Left lung (tissue), 10 donors: Measurements from ENCODE around the gene BCL11A. TPM values are rescaled to one million over a fixed set of nuclear protein-coding genes. Genes with fewer than 3 reads are reported as not detected.

Source experiments
- ATAC-seq: fragments of 200-7000 bp; cut with Tn5 transposase; one replicate; pipeline ENCODE4 v1.9.1; 2020; ENCODE audit warnings: moderate library complexity
- DNase-seq, 4 donors: peaks; one replicate each; pipeline ENCODE4 v3.0.0-alpha.2; 2013 to 2020
- H3K27ac ChIP-seq, 2 donors: fragments of 200-600 bp; sonication (generic) in 1 of 2; one replicate each; pipeline versions ENCODE4 v1.5.0 to v1.8.0; 2020 to 2021
- H3K27me3 ChIP-seq, 2 donors: fragments of 200-600 bp; sonication (generic) in 1 of 2; one replicate each; pipeline versions ENCODE4 v1.5.0 to v1.8.0; 2020 to 2021
- H3K36me3 ChIP-seq, 2 donors: fragments of 200-600 bp; sonication (generic) in 1 of 2; one replicate each; pipeline versions ENCODE4 v1.5.0 to v1.8.0; 2020 to 2021
- H3K4me1 ChIP-seq, 2 donors: fragments of 200-600 bp; one replicate each; pipeline ENCODE4 v1.8.0; 2021
- H3K4me3 ChIP-seq, 2 donors: fragments of 200-600 bp; sonication (generic) in 1 of 2; one replicate each; pipeline versions ENCODE4 v1.5.0 to v1.8.0; 2020 to 2021; ENCODE audit warnings: mild to moderate bottlenecking in 1 of 2
- H3K9me3 ChIP-seq, 2 donors: fragments of 200-600 bp; sonication (generic) in 1 of 2; one replicate each; pipeline versions ENCODE4 v1.5.0 to v1.8.0; 2020 to 2021
- intact Hi-C, 2 donors: fragments of 100-400 bp; cut with DNase I; formaldehyde crosslinking; loops; one replicate each; pipeline versions ENCODE4 v1.11.2 to v1.14.2; 2022
- polyA plus RNA-seq, 6 donors: library from polyadenylated mRNA; unstranded; fragments of 120-200 nt; gene quantifications; one replicate each; pipeline ENCODE4 v1.2.1, GENCODE V29; 2013; ENCODE audit not compliant: insufficient read length in 6 of 6
- total RNA-seq, 2 donors: library from RNA; stranded (reverse); fragmentation: NEBNext Ultra II Directional; extraction: Animal tissue kit (Norgen Biotek cat#: 25700); gene quantifications; one replicate each; pipeline ENCODE4 v1.2.1, GENCODE V29; 2021
- TF ChIP-seq, protein P1 (sequence below), 2 donors: fragments of 200-600 bp; sonication (generic) in 1 of 2; IDR thresholded peaks; one replicate each; pipeline versions ENCODE4 v1.5.0 to v1.8.0; 2021; ENCODE audit warnings: antibody characterized with exemption in 2 of 2
- donor health status: DM: no; HTN: yes; CAD: no.
- donor health status: DM: no; HTN: no; CAD: no.

BCL11A gene
- total and polyA plus RNA-seq, 8 donors = 4.0 to 33.5 (median 24.9) TPM

DNA sequence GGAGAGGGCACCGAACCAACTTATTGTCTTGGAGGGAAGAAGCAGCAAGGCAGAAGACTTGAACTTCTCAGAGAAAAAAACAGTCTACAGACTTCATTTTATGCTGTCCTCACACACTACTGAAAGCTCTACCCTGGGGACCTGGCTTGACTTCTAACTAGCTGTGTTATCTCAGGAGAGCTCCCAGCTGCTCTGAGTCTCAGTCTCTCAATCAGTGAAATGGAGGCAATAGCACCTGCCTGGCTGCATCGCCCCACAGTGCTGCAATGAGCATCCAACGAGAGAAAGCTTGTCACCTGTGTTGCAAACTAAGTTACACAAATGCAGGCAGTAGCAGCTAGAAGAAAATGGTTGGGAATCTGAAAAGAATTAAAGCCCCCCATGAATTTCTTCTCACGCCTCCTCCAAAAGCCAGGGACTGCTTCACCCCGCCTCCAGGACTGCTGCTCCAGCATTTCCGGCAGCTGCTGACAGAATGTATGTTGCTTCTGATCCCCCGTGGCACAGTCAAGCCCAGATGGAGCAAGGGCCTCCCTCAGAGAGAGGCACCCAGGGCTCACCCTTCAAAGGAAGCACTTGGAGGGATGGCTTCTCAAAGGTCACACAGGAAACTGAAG lies 116.3 kb downstream of the BCL11A start:
- Histone ChIP-seq H3K4me3 (no peak overlapping the region), H3K36me3 (no peaks in the 10 kb centered on the region), H3K9me3 (no peaks in the 10 kb centered on the region), H3K27ac (no peak overlapping the region), H3K27me3 (no peaks in the 10 kb centered on the region), H3K4me1 (peaks cover 0 to 10% of the 10 kb centered on the region in 2 donors)
- DNase-seq (no peak), ATAC-seq (no peak)
- intact Hi-C loops = no loop called here
- TF ChIP-seq, protein P1, sequence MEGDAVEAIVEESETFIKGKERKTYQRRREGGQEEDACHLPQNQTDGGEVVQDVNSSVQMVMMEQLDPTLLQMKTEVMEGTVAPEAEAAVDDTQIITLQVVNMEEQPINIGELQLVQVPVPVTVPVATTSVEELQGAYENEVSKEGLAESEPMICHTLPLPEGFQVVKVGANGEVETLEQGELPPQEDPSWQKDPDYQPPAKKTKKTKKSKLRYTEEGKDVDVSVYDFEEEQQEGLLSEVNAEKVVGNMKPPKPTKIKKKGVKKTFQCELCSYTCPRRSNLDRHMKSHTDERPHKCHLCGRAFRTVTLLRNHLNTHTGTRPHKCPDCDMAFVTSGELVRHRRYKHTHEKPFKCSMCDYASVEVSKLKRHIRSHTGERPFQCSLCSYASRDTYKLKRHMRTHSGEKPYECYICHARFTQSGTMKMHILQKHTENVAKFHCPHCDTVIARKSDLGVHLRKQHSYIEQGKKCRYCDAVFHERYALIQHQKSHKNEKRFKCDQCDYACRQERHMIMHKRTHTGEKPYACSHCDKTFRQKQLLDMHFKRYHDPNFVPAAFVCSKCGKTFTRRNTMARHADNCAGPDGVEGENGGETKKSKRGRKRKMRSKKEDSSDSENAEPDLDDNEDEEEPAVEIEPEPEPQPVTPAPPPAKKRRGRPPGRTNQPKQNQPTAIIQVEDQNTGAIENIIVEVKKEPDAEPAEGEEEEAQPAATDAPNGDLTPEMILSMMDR (IDR thresholded peaks at IDR 0.05) = no peak

DNA sequence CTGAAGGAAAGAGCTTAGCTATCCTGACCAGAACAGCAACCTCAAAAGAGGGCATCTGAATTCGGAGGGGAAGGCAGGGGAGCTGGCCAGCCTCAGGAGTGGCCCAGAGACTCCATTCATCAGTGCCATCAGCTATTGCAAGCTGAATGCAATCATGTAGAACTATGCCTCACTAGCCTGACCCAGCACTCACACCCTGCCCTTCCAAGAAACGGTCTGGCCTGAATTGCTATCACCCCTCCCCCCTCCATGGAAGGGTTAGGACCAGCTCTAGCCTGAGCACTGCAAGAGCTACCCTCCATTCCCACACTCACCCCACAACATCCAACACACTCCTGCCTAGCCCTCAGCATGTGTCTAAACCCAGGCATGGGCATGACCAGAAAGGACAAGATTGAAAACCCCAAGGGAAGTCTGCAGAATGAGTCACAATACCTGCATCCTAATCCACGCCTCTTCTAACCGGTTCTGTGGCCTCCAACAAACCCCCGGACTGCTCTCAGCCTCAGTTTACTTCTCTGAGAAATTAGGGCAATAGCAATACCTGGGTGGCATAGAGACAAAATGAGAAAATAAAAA lies 120.3 kb downstream of the BCL11A start:
- H3K27ac ChIP-seq = no peak overlapping the region
- H3K9me3 ChIP-seq = no peaks in the 10 kb centered on the region
- no peaks in the 10 kb centered on the region for H3K27me3 ChIP-seq
- H3K4me1 ChIP-seq = no peaks in the 10 kb centered on the region
- TF ChIP-seq, protein P1 (IDR thresholded peaks at IDR 0.05) = no peak
- DNase-seq (no peak), ATAC-seq (no peak)
- intact Hi-C loops = no loop called here
- no peaks in the 10 kb centered on the region for H3K36me3 ChIP-seq
- H3K4me3 ChIP-seq = no peak overlapping the region

DNA sequence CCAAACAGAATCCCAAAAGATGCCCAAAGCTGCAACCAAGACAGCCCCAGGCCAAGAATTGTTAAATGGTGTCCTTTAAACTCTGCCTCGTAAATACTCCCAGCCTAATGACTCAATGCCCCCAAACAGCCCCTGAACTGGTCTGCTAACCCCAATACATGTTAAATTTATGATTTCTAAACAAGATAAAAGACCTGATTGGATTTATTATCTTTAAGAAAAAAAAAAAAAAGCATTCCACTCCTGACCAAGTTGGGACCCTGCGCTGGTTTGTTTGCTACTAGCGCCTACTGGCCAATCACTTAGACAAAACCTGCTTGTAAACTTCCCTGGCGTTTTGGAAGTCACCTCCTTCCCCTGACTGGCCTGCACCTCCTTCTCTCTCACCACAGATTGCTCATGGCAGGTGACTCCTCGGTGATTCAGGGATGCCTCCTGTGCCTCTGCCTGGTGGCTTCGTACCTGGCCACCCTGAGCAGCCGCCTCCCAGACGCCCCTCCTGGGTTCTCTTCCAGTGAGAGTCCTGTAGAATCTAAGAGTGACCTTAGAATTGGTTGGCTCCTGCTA lies 121.3 kb downstream of the BCL11A start:
- TF ChIP-seq, protein P1 (IDR thresholded peaks at IDR 0.05) = no peak
- H3K4me1 ChIP-seq = no peaks in the 10 kb centered on the region
- no peak for ATAC-seq
- H3K36me3 ChIP-seq = no peaks in the 10 kb centered on the region
- intact Hi-C loops = no loop called here
- no peak for DNase-seq
- H3K27me3 ChIP-seq = no peaks in the 10 kb centered on the region
- no peak overlapping the region for H3K4me3 ChIP-seq
- no peak overlapping the region for H3K27ac ChIP-seq
- no peaks in the 10 kb centered on the region for H3K9me3 ChIP-seq

DNA sequence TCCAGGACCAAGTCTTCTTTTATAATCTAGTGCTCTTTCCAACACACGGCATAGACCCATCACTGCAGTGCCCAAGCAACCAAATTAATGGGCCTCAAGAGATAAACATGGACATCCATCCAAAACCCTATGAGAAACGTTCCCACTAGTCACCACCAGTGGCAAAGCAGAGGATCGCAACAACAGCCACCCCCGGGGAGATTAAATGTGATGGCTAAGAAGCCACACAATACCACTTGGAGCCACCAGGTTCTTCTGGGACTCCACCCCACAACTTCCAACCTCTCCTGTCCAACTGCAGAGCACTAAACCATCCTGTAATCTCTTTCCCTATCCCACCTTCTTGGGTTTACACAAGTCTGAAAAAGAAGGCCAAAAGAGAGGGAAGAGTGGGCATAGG lies 123.8 kb downstream of the BCL11A start:
- DNase-seq (no peak), ATAC-seq (no peak)
- intact Hi-C loops = no loop called here
- H3K9me3 ChIP-seq = no peaks in the 10 kb centered on the region
- TF ChIP-seq, protein P1 (IDR thresholded peaks at IDR 0.05) = no peak
- H3K4me3 ChIP-seq = no peak overlapping the region
- H3K36me3 ChIP-seq = no peaks in the 10 kb centered on the region
- no peaks in the 10 kb centered on the region for H3K4me1 ChIP-seq
- H3K27me3 ChIP-seq = no peaks in the 10 kb centered on the region
- H3K27ac ChIP-seq = no peak overlapping the region

DNA sequence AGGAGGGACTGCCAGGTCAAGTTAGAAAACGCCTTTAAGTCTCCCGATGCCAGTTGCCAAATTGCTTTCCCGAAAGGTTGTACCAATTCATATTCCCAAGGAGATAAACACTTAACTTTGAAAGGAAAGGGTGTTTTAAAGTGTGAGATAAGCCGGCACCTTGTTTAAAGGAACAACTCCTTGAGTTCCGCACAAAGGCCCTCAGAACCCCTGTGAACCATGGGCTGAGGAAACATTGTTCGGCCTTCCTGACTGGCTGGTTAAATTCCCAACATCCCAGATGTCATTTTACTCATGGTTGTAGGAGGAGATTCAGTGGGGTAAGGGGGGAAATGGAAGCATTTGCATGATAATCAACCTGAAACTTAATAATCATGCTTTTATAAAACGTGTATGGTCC lies 126.6 kb downstream of the BCL11A start:
- H3K27me3 ChIP-seq = no peaks in the 10 kb centered on the region
- TF ChIP-seq, protein P1 (IDR thresholded peaks at IDR 0.05) = no peak
- intact Hi-C loops = no loop called here
- DNase-seq (peak in 1 of 4 donors; percentile 32), ATAC-seq (no peak)
- no peaks in the 10 kb centered on the region for H3K36me3 ChIP-seq
- H3K4me1 ChIP-seq = no peaks in the 10 kb centered on the region
- no peak overlapping the region for H3K4me3 ChIP-seq
- H3K9me3 ChIP-seq = no peaks in the 10 kb centered on the region
- H3K27ac ChIP-seq = no peak overlapping the region
